ENCODE results near the gene ANLN. TPM values are rescaled to one million over a fixed set of nuclear protein-coding genes. Genes with fewer than 3 reads are reported as not detected.

Gene ANLN
- total RNA-seq, 2 donors from 2014 or later = 21.2 to 56.0 TPM

DNA sequence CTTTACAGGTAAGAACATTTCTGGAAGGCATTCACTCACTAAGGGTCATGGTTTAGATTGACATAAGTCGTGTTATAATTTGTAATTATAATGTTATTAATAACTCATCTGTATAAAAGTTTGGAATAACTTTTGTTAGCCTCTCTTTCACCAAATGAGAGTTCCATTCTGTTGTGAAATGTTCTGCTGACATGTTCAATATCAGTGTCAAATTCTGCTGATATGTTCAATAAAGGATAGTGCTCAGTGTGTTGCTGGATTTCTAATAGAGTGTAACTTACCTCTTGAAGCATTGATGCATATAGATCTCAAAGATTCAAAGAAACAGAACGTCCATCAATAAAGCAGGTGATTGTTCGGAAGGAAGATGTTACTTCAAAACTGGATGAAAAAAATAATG, 30.6 kb downstream of the ANLN start:
- TF ChIP-seq, protein P1, sequence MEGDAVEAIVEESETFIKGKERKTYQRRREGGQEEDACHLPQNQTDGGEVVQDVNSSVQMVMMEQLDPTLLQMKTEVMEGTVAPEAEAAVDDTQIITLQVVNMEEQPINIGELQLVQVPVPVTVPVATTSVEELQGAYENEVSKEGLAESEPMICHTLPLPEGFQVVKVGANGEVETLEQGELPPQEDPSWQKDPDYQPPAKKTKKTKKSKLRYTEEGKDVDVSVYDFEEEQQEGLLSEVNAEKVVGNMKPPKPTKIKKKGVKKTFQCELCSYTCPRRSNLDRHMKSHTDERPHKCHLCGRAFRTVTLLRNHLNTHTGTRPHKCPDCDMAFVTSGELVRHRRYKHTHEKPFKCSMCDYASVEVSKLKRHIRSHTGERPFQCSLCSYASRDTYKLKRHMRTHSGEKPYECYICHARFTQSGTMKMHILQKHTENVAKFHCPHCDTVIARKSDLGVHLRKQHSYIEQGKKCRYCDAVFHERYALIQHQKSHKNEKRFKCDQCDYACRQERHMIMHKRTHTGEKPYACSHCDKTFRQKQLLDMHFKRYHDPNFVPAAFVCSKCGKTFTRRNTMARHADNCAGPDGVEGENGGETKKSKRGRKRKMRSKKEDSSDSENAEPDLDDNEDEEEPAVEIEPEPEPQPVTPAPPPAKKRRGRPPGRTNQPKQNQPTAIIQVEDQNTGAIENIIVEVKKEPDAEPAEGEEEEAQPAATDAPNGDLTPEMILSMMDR (IDR thresholded peaks at IDR 0.05) = no peak
- intact Hi-C loops (cut with DNase I) = no loop called here
- no peak overlapping the region for H3K4me3 ChIP-seq

DNA sequence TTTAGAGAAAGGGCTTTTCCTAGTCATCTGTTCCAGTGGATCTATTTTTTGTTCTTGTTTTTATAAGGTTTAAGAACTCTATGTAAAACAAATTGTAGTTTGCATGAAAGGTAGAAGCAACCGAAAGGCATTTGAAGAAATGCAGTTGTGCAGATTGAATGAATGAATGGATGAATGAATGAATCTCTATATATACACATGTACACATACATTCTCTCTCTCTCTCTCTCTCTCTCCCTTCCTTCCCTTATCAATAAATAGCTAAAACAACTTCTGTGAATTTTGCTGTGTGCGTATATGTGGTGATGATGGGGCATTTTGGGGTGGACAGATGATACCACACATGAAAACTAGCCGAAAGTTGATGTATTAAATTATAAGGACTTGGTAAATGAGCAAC, 32.4 kb downstream of the ANLN start:
- Histone ChIP-seq H3K27me3 (no peaks in the 10 kb centered on the region), H3K36me3 (no peaks in the 10 kb centered on the region), H3K9me3 (no peaks in the 10 kb centered on the region), H3K4me3 (no peak overlapping the region), H3K27ac (no peak overlapping the region), H3K9ac (ENCODE audit: low read depth in 2 of 2, low read length in 2 of 2) (no peak overlapping the region), H3K4me1 (no peaks in the 10 kb centered on the region)
- TF ChIP-seq, protein P1 (IDR thresholded peaks at IDR 0.05) = no peak
- DNase-seq = no peak
- intact Hi-C loops (cut with DNase I) = no loop called here

More for the DNA sequence above, 30.6 kb downstream of the ANLN start:
- Histone ChIP-seq H3K4me1 (no peaks in the 10 kb centered on the region), H3K27ac (no peak overlapping the region), H3K9ac (ENCODE audit: low read depth in 2 of 2, low read length in 2 of 2) (no peak overlapping the region), H3K36me3 (no peaks in the 10 kb centered on the region), H3K27me3 (no peaks in the 10 kb centered on the region), H3K9me3 (no peaks in the 10 kb centered on the region)
- no peak for DNase-seq

DNA sequence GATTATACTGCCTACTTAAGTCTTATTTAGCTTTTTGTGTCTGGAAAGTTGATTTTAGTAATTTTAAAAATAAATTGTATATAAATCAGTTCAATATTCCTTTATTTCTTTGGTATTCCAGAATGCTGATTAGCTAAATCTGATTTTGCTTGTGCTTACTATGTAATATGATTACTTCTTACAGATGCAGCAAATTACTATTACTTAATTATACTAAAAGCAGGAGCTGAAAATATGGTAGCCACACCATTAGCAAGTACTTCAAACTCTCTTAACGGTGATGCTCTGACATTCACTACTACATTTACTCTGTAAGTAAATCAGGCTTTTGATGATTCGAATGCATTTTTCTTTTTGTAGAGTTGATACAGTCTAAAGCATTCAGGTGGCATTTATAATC, 34.0 kb downstream of the ANLN start:
- intact Hi-C loops (cut with DNase I) = no loop called here

DNA sequence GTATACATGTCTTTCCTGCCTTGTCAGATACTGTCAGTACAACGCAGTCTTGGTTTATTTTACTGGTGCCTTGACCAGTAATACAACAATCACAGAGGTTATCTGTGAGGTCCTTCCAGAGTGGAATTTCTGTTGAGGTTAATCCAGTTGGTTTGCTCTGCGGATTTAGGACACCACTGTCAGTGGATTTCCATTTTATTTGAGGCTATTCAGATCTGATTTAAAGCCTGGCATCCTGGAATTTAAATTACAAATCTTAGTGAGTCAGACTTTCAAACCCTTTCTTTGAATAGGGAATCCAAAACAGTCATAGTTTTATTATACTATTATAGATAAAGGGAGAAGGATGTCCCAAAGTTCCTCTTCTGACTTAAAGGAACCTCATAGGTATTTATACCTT, 40.5 kb downstream of the ANLN start:
- no peak for DNase-seq
- no peak overlapping the region for H3K4me3 ChIP-seq
- H3K27me3 ChIP-seq = no peaks in the 10 kb centered on the region
- H3K27ac ChIP-seq = no peak overlapping the region
- H3K36me3 ChIP-seq = no peaks in the 10 kb centered on the region
- no peak overlapping the region for H3K9ac ChIP-seq (ENCODE audit: low read depth in 2 of 2, low read length in 2 of 2)
- TF ChIP-seq, protein P1 (IDR thresholded peaks at IDR 0.05) = no peak
- intact Hi-C loops (cut with DNase I) = no loop called here
- H3K9me3 ChIP-seq = no peaks in the 10 kb centered on the region
- H3K4me1 ChIP-seq = no peaks in the 10 kb centered on the region

More for the DNA sequence above, 34.0 kb downstream of the ANLN start:
- TF ChIP-seq, protein P1 (IDR thresholded peaks at IDR 0.05) = no peak
- H3K9ac ChIP-seq (ENCODE audit: low read depth in 2 of 2, low read length in 2 of 2) = no peak overlapping the region
- H3K36me3 ChIP-seq = no peaks in the 10 kb centered on the region
- no peaks in the 10 kb centered on the region for H3K4me1 ChIP-seq
- no peak for DNase-seq
- no peaks in the 10 kb centered on the region for H3K27me3 ChIP-seq
- no peaks in the 10 kb centered on the region for H3K9me3 ChIP-seq
- no peak overlapping the region for H3K27ac ChIP-seq
- H3K4me3 ChIP-seq = no peak overlapping the region

DNA sequence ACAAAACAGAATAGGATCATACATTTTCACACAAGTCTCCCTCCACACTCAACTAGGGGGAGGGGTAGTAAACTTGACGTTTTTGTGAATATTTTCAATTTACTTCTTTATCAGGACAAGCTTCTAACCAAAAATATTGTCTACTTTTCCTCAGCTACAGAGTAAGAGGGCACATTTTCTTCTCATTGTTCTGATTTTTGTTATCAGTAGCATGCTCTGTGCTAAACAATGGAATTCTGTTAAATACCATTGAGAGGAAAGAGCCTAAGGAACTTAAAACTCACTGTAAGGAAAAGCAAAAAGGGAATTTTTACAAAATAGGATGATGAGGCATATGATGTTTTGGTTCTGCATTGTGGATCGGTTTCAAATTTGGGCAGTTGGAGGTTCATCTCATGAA, 41.2 kb downstream of the ANLN start:
- Histone ChIP-seq H3K27ac (no peak overlapping the region), H3K9ac (ENCODE audit: low read depth in 2 of 2, low read length in 2 of 2) (no peak overlapping the region), H3K36me3 (no peaks in the 10 kb centered on the region), H3K4me1 (no peaks in the 10 kb centered on the region), H3K9me3 (no peaks in the 10 kb centered on the region), H3K4me3 (no peak overlapping the region), H3K27me3 (no peaks in the 10 kb centered on the region)
- no peak for DNase-seq
- TF ChIP-seq, protein P1 (IDR thresholded peaks at IDR 0.05) = no peak
- intact Hi-C loops (cut with DNase I) = no loop called here

DNA sequence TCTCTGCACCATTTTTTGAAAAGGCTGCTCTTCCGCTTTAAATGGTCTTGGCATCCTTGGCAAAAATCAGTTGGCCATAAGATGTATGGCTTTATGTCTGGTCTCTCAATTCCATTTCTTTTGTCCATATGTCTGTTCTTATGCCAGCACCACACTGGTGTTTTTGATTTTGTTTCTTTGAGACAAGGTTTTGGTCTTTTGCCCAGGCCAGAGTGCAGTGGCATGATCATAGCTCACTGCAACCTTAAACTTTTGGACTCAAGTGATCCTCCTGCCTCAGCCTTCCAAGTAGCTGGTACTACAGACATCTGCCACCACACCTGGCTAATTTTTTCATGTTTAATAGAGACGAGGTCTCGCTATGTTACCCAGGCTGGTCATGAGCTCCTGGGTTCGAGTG, 48.5 kb downstream of the ANLN start:
- H3K4me3 ChIP-seq = no peak overlapping the region
- H3K27me3 ChIP-seq = no peaks in the 10 kb centered on the region
- no peaks in the 10 kb centered on the region for H3K9me3 ChIP-seq
- no peak for DNase-seq
- H3K9ac ChIP-seq (ENCODE audit: low read depth in 2 of 2, low read length in 2 of 2) = no peak overlapping the region
- no peak overlapping the region for H3K27ac ChIP-seq
- TF ChIP-seq, protein P1 (IDR thresholded peaks at IDR 0.05) = no peak
- intact Hi-C loops (cut with DNase I) = no loop called here
- no peaks in the 10 kb centered on the region for H3K36me3 ChIP-seq
- no peaks in the 10 kb centered on the region for H3K4me1 ChIP-seq
